Suprapubic skin (tissue), 4 donors: ENCODE results near the gene ECE2.

ENCODE experiments used
- POLR2A ChIP-seq, 2 donors: fragments of 450-650 bp; IDR thresholded peaks; one replicate each; pipeline ENCODE4 v1.6.1; 2017; ENCODE audit warnings: antibody characterized with exemption in 2 of 2, mild to moderate bottlenecking in 2 of 2, moderate library complexity in 2 of 2
- POLR2AphosphoS5 ChIP-seq, 3 donors: sonication (generic); formaldehyde crosslinking; IDR thresholded peaks; one replicate each; pipeline ENCODE4 v1.6.1; 2017; ENCODE audit warnings: antibody characterized with exemption in 3 of 3
- TF ChIP-seq, protein P1 (sequence below), 2 donors: fragments of 200-600 bp in 1 of 2; fragments of 450-650 bp in 1 of 2; sonication (generic) in 1 of 2; IDR thresholded peaks; one replicate each; pipeline ENCODE4 v1.5.1; 2016 to 2019; ENCODE audit warnings: antibody characterized with exemption in 2 of 2, mild to moderate bottlenecking in 1 of 2, moderate library complexity in 1 of 2

DNA sequence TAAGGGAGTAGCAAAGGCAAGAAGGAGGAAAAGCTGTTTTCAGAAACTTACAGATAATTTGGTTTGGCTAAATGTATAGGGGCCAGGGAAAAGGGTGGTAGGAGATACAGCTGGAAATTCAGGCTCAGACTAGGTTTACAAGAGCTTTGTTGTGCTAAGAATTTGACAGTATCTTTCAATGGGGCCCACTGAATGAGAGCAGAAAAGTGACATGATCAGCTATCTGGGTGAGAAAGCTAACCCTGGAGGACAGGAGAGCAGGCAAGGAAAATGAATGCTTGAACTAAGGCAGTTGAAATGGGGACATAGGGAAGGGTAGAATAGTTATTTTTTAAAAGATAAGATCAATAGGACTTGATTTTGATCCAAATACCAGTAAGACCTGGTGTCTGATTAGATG lies 35.8 kb downstream of the ECE2 start:
- TF ChIP-seq POLR2A (IDR thresholded peaks at IDR 0.05) (no peak), POLR2AphosphoS5 (IDR thresholded peaks at IDR 0.05) (no peak)
- TF ChIP-seq, protein P1, sequence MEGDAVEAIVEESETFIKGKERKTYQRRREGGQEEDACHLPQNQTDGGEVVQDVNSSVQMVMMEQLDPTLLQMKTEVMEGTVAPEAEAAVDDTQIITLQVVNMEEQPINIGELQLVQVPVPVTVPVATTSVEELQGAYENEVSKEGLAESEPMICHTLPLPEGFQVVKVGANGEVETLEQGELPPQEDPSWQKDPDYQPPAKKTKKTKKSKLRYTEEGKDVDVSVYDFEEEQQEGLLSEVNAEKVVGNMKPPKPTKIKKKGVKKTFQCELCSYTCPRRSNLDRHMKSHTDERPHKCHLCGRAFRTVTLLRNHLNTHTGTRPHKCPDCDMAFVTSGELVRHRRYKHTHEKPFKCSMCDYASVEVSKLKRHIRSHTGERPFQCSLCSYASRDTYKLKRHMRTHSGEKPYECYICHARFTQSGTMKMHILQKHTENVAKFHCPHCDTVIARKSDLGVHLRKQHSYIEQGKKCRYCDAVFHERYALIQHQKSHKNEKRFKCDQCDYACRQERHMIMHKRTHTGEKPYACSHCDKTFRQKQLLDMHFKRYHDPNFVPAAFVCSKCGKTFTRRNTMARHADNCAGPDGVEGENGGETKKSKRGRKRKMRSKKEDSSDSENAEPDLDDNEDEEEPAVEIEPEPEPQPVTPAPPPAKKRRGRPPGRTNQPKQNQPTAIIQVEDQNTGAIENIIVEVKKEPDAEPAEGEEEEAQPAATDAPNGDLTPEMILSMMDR (IDR thresholded peaks at IDR 0.05): no peak
